OCI-LY3 (cell line): ENCODE measurements around the gene NKTR.

Experiments
- CTCF ChIP-seq: fragments of 200-600, 300-600 bp; sonication (generic); IDR thresholded peaks from 2 replicates; pipeline ENCODE4 v1.5.1; 2014; ENCODE audit warnings: antibody characterized with exemption, low read length, low read depth
- EZH2phosphoT487 ChIP-seq: fragments of 200-600 bp; shearing (Covaris generic); IDR thresholded peaks from 2 replicates; pipeline ENCODE4 v1.6.1; 2018; ENCODE audit warnings: antibody characterized with exemption, mixed run types, low read depth

GRCh38 chr3:42666577-42666998 lies 66.1 kb downstream of the NKTR start:
- TF ChIP-seq CTCF (no peak), EZH2phosphoT487 (no peak)
